Jurkat, Clone E6-1 (cell line): ENCODE results near the gene GAA.
A peak's percentile ranks its signal among the peaks of the same experiment; 100 is the strongest.
"Not testable (repeated sequence)": the region's sequence is repeated elsewhere in the genome, so short reads cannot be mapped to it uniquely, and the experiment has no call there.

ENCODE experiments used
- DNase-seq: peaks from one replicate; pipeline ENCODE4 v3.0.0-alpha.2; 2011; ENCODE audit warnings: low read depth, low spot score
- H3K4me3 ChIP-seq: 2 replicates; pipeline ENCODE4 v1.5.1; 2011; ENCODE audit warnings: mild to moderate bottlenecking, low read length, control low read depth, moderate library complexity

Gene GAA

GRCh38 chr17:80081596-80081995 lies 19.8 kb upstream of the GAA start:
- no peak for DNase-seq
- no peak overlapping the region for H3K4me3 ChIP-seq

- DNase-seq = peak; percentile 68
- H3K4me3 ChIP-seq = peak overlapping the region; percentile 25
Measured at GRCh38 chr17:80082403-80083135, 18.8 kb upstream of the GAA start.

GRCh38 chr17:80083136-80083661 lies 18.2 kb upstream of the GAA start:
- no peak for DNase-seq
- H3K4me3 ChIP-seq = no peak overlapping the region

- no peak overlapping the region for H3K4me3 ChIP-seq
- no peak for DNase-seq
Measured at GRCh38 chr17:80084773-80085172, 16.6 kb upstream of the GAA start.

- DNase-seq = no peak
- H3K4me3 ChIP-seq = no peak overlapping the region
Measured at GRCh38 chr17:80086081-80086480, 15.3 kb upstream of the GAA start.

- H3K4me3 ChIP-seq = no peak overlapping the region
- DNase-seq = no peak
Measured at GRCh38 chr17:80086616-80087015, 14.8 kb upstream of the GAA start.

GRCh38 chr17:80087346-80088265 lies 13.8 kb upstream of the GAA start:
- no peak overlapping the region for H3K4me3 ChIP-seq
- no peak for DNase-seq

- H3K4me3 ChIP-seq = no peak overlapping the region
- DNase-seq = no peak
Measured at GRCh38 chr17:80089762-80090161, 11.6 kb upstream of the GAA start.

GRCh38 chr17:80090164-80090563 lies 11.2 kb upstream of the GAA start:
- H3K4me3 ChIP-seq = not testable (repeated sequence)

GRCh38 chr17:80091376-80091775 lies 10.0 kb upstream of the GAA start:
- no peak overlapping the region for H3K4me3 ChIP-seq
- no peak for DNase-seq

More at GRCh38 chr17:80090164-80090563, 11.2 kb upstream of the GAA start:
- not testable (repeated sequence) for DNase-seq

- H3K4me3 ChIP-seq = no peak overlapping the region
- DNase-seq = no peak
Measured at GRCh38 chr17:80092959-80093358, 8.4 kb upstream of the GAA start.

GRCh38 chr17:80095038-80095843 lies 6.1 kb upstream of the GAA start:
- no peak for DNase-seq
- H3K4me3 ChIP-seq = no peak overlapping the region

- no peak for DNase-seq
- no peak overlapping the region for H3K4me3 ChIP-seq
Measured at GRCh38 chr17:80095844-80096475, 5.4 kb upstream of the GAA start.

GRCh38 chr17:80096561-80097021 lies 4.8 kb upstream of the GAA start:
- DNase-seq = no peak
- no peak overlapping the region for H3K4me3 ChIP-seq

GRCh38 chr17:80097127-80097621 lies 4.2 kb upstream of the GAA start:
- no peak for DNase-seq
- no peak overlapping the region for H3K4me3 ChIP-seq

- no peak for DNase-seq
- H3K4me3 ChIP-seq = no peak overlapping the region
Measured at GRCh38 chr17:80097844-80098691, 3.3 kb upstream of the GAA start.

- H3K4me3 ChIP-seq = no peak overlapping the region
- DNase-seq = no peak
Measured at GRCh38 chr17:80099291-80100034, 1.9 kb upstream of the GAA start.
